ENCODE data around the gene ADAT1.

ADAT1 gene

GRCh38 chr16:75575958-75576357, 47.1 kb downstream of the ADAT1 start:
- Histone ChIP-seq H2AFZ (ENCODE audit: low read depth, low read length) (no peak overlapping the region), H3K27me3 (ENCODE audit: low read depth, low read length) (no peaks in the 10 kb centered on the region), H3K4me1 (ENCODE audit: low read length) (peaks cover 33% of the 10 kb centered on the region), H3K9ac (ENCODE audit: low read length) (no peak overlapping the region), H3K4me3 (ENCODE audit: low read length) (no peak overlapping the region), H3K36me3 (replicated peaks; ENCODE audit: low read depth, low read length) (peaks cover 70% of the 10 kb centered on the region), H3K79me2 (ENCODE audit: low read length) (0 out of 2 replicates have a peak, but pooled peaks cover 10% of the 10 kb centered on the region), H4K20me1 (ENCODE audit: insufficient read depth, low read length) (peaks cover 30% of the 10 kb centered on the region), H3K9me3 (ENCODE audit: insufficient read depth, low read length) (no peaks in the 10 kb centered on the region), H3K27ac (ENCODE audit: low read length) (no peak overlapping the region), H3K4me2 (ENCODE audit: low read length) (no peak overlapping the region)
- TF ChIP-seq EZH2phosphoT487 (IDR thresholded peaks at IDR 0.05; ENCODE audit: low read depth) = no peak
- TF ChIP-seq, protein P1, sequence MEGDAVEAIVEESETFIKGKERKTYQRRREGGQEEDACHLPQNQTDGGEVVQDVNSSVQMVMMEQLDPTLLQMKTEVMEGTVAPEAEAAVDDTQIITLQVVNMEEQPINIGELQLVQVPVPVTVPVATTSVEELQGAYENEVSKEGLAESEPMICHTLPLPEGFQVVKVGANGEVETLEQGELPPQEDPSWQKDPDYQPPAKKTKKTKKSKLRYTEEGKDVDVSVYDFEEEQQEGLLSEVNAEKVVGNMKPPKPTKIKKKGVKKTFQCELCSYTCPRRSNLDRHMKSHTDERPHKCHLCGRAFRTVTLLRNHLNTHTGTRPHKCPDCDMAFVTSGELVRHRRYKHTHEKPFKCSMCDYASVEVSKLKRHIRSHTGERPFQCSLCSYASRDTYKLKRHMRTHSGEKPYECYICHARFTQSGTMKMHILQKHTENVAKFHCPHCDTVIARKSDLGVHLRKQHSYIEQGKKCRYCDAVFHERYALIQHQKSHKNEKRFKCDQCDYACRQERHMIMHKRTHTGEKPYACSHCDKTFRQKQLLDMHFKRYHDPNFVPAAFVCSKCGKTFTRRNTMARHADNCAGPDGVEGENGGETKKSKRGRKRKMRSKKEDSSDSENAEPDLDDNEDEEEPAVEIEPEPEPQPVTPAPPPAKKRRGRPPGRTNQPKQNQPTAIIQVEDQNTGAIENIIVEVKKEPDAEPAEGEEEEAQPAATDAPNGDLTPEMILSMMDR (IDR thresholded peaks at IDR 0.05; ENCODE audit: low read depth, low read length) = no peak

- Histone ChIP-seq H3K9ac (ENCODE audit: low read length) (no peak overlapping the region), H3K27ac (ENCODE audit: low read length) (no peak overlapping the region), H3K9me3 (ENCODE audit: insufficient read depth, low read length) (no peaks in the 10 kb centered on the region), H3K79me2 (ENCODE audit: low read length) (0 out of 2 replicates have a peak, but pooled peaks cover 10% of the 10 kb centered on the region), H3K4me1 (ENCODE audit: low read length) (peaks cover 51% of the 10 kb centered on the region), H2AFZ (ENCODE audit: low read depth, low read length) (no peak overlapping the region), H3K4me3 (ENCODE audit: low read length) (no peak overlapping the region), H4K20me1 (ENCODE audit: insufficient read depth, low read length) (peaks cover 30% of the 10 kb centered on the region), H3K36me3 (replicated peaks; ENCODE audit: low read depth, low read length) (peaks cover 80% of the 10 kb centered on the region), H3K27me3 (ENCODE audit: low read depth, low read length) (no peaks in the 10 kb centered on the region), H3K4me2 (ENCODE audit: low read length) (no peak overlapping the region)
- TF ChIP-seq, protein P1 (IDR thresholded peaks at IDR 0.05; ENCODE audit: low read depth, low read length) = no peak
- no peak for TF ChIP-seq EZH2phosphoT487 (IDR thresholded peaks at IDR 0.05; ENCODE audit: low read depth)
Measured at GRCh38 chr16:75573955-75574354, 49.1 kb downstream of the ADAT1 start.

GRCh38 chr16:75572864-75573542, 50.1 kb downstream of the ADAT1 start:
- no peak overlapping the region; the same call in 1 of the 2 replicates for H3K4me2 ChIP-seq (ENCODE audit: low read length)
- H3K9me3 ChIP-seq (ENCODE audit: insufficient read depth, low read length) = no peaks in the 10 kb centered on the region
- 0 out of 2 replicates have a peak, but pooled peaks cover 10% of the 10 kb centered on the region for H3K79me2 ChIP-seq (ENCODE audit: low read length)
- H2AFZ ChIP-seq (ENCODE audit: low read depth, low read length) = no peak overlapping the region
- TF ChIP-seq, protein P1 (IDR thresholded peaks at IDR 0.05; ENCODE audit: low read depth, low read length) = no peak
- TF ChIP-seq EZH2phosphoT487 (IDR thresholded peaks at IDR 0.05; ENCODE audit: low read depth) = no peak
- H3K4me3 ChIP-seq (ENCODE audit: low read length) = no peak overlapping the region
- no peaks in the 10 kb centered on the region for H3K27me3 ChIP-seq (ENCODE audit: low read depth, low read length)
- peaks cover 36% of the 10 kb centered on the region for H4K20me1 ChIP-seq (ENCODE audit: insufficient read depth, low read length)
- no peak overlapping the region for H3K27ac ChIP-seq (ENCODE audit: low read length)
- H3K9ac ChIP-seq (ENCODE audit: low read length) = no peak overlapping the region
- peaks cover 81% of the 10 kb centered on the region for H3K36me3 ChIP-seq (replicated peaks; ENCODE audit: low read depth, low read length)
- H3K4me1 ChIP-seq (ENCODE audit: low read length) = peaks cover 51% of the 10 kb centered on the region

GRCh38 chr16:75570396-75571065, 52.5 kb downstream of the ADAT1 start:
- Histone ChIP-seq H3K4me1 (ENCODE audit: low read length) (peaks cover 53% of the 10 kb centered on the region), H4K20me1 (ENCODE audit: insufficient read depth, low read length) (peaks cover 41% of the 10 kb centered on the region), H3K36me3 (replicated peaks; ENCODE audit: low read depth, low read length) (peaks cover 65% of the 10 kb centered on the region), H3K9me3 (ENCODE audit: insufficient read depth, low read length) (no peaks in the 10 kb centered on the region), H3K4me2 (ENCODE audit: low read length) (peak overlapping the region; percentile 25), H3K79me2 (ENCODE audit: low read length) (peaks cover 28% of the 10 kb centered on the region), H3K27ac (ENCODE audit: low read length) (peak overlapping the region; percentile 33), H3K27me3 (ENCODE audit: low read depth, low read length) (no peaks in the 10 kb centered on the region), H3K4me3 (ENCODE audit: low read length) (no peak overlapping the region), H2AFZ (ENCODE audit: low read depth, low read length) (no peak overlapping the region), H3K9ac (ENCODE audit: low read length) (peak overlapping the region; percentile 10; the same call in 1 of the 2 replicates)
- TF ChIP-seq EZH2phosphoT487 (IDR thresholded peaks at IDR 0.05; ENCODE audit: low read depth) = no peak
- TF ChIP-seq, protein P1 (IDR thresholded peaks at IDR 0.05; ENCODE audit: low read depth, low read length) = no peak
